Prostate gland (tissue), 2 donors: ENCODE data around the gene CALML3. TPM values are rescaled to one million over a fixed set of nuclear protein-coding genes. Genes with fewer than 3 reads are reported as not detected.

Source experiments
- DNase-seq: peaks from one replicate; pipeline ENCODE4 v3.0.0-alpha.2; 2019; ENCODE audit warnings: low spot score
- H3K27ac ChIP-seq, 2 donors: fragments of 200-600 bp; sonication (generic); 2 replicates each; pipeline ENCODE4 v1.5.1; 2017 to 2019
- H3K27me3 ChIP-seq: fragments of 200-600 bp; sonication (generic); replicated peaks from 2 replicates; pipeline ENCODE4 v1.5.1; 2019; ENCODE audit not compliant: insufficient read depth
- H3K36me3 ChIP-seq, 2 donors: fragments of 200-600 bp; sonication (generic); 1 replicate in 1 of 2; 2 replicates in 1 of 2; pipeline versions ENCODE4 v1.5.1 to v1.8.1; 2017 to 2019
- H3K4me1 ChIP-seq: fragments of 200-600 bp; sonication (generic); replicated peaks from 2 replicates; pipeline ENCODE4 v1.5.1; 2019
- H3K4me3 ChIP-seq, 2 donors: fragments of 200-600 bp; sonication (generic); 2 replicates each; pipeline ENCODE4 v1.5.1; 2017 to 2019
- H3K9me3 ChIP-seq: fragments of 200-600 bp; sonication (generic); 2 replicates; pipeline ENCODE4 v1.5.1; 2017
- POLR2A ChIP-seq: fragments of 450-650 bp; IDR thresholded peaks from one replicate; pipeline ENCODE4 v1.6.1; 2016; ENCODE audit warnings: antibody characterized with exemption, mild to moderate bottlenecking
- POLR2AphosphoS5 ChIP-seq: sonication (generic); formaldehyde crosslinking; IDR thresholded peaks from one replicate; pipeline ENCODE4 v1.6.1; 2017; ENCODE audit warnings: antibody characterized with exemption
- WGBS: methylation state at CpG from one replicate; pipeline ENCODE4 v1.1.5; 2018; 5-methylcytosine and 5-hydroxymethylcytosine counted together
- intact Hi-C: fragments of 100-400 bp; cut with DNase I; formaldehyde crosslinking; loops from one replicate; pipeline ENCODE4 v1.14.2; 2022
- total RNA-seq, 2 donors: library from RNA; depleted of rRNA; stranded (reverse); fragments of >200 nt; gene quantifications; one replicate each; pipeline ENCODE4 v1.1.0, GENCODE V29; 2016
- TF ChIP-seq, protein P1 (sequence below), 4 experiments: fragments of 200-600 bp in 2 of 4; fragments of 450-650 bp in 2 of 4; sonication (generic) in 2 of 4; IDR thresholded peaks; 1 replicate in 3 of 4; 2 replicates in 1 of 4; pipeline ENCODE4 v1.5.1; 2016 to 2019; ENCODE audit warnings: antibody characterized with exemption in 4 of 4, mild to moderate bottlenecking in 2 of 4, moderate library complexity in 2 of 4

The CALML3 gene
- total RNA-seq, 2 donors from 2014 or later: 1.6 to 8.0 TPM

DNA sequence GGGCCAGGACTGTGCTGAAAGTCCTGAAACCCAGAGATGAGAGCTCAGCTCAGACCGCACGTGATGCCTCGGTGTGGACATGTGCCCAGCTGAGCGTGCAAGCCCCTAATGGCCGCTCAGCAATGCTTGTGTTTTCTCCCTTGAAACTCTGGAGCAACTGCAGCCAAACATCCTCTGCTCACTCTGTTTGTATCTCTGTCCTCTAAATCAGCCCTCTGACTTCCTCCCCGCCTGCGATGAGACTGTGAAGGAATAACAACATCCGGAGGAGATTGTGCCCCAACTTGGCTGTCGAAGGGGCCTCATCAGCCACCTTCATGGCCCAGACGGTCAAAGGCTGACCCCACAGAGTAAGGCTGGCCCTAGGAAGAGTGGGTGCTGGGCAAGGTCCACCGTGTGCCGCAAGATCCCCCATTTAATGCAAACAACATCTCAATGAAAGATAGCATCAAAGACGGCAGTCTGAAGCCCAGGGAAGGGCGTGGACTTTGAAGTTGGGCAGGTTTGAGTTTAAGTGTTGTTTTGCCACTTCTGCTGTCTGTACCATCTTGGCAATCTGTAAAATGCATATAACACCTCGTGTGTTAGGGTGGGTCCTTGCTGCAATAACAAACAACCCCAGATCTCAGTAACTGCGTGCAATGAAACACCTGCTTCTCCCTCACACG, 39.9 kb downstream of the CALML3 start:
- Histone ChIP-seq H3K4me3 (no peak overlapping the region), H3K9me3 (no peaks in the 10 kb centered on the region), H3K27me3 (no peaks in the 10 kb centered on the region), H3K36me3 (no peaks in the 10 kb centered on the region), H3K4me1 (no peaks in the 10 kb centered on the region), H3K27ac (no peak overlapping the region)
- no peak for DNase-seq
- intact Hi-C loops: no loop called here
- WGBS: 81% methylated on average over 17 of the region's 17 CpGs
- no peak for TF ChIP-seq POLR2AphosphoS5
- TF ChIP-seq, protein P1, sequence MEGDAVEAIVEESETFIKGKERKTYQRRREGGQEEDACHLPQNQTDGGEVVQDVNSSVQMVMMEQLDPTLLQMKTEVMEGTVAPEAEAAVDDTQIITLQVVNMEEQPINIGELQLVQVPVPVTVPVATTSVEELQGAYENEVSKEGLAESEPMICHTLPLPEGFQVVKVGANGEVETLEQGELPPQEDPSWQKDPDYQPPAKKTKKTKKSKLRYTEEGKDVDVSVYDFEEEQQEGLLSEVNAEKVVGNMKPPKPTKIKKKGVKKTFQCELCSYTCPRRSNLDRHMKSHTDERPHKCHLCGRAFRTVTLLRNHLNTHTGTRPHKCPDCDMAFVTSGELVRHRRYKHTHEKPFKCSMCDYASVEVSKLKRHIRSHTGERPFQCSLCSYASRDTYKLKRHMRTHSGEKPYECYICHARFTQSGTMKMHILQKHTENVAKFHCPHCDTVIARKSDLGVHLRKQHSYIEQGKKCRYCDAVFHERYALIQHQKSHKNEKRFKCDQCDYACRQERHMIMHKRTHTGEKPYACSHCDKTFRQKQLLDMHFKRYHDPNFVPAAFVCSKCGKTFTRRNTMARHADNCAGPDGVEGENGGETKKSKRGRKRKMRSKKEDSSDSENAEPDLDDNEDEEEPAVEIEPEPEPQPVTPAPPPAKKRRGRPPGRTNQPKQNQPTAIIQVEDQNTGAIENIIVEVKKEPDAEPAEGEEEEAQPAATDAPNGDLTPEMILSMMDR (IDR thresholded peaks at IDR 0.05): no peak
- TF ChIP-seq POLR2A: no peak

DNA sequence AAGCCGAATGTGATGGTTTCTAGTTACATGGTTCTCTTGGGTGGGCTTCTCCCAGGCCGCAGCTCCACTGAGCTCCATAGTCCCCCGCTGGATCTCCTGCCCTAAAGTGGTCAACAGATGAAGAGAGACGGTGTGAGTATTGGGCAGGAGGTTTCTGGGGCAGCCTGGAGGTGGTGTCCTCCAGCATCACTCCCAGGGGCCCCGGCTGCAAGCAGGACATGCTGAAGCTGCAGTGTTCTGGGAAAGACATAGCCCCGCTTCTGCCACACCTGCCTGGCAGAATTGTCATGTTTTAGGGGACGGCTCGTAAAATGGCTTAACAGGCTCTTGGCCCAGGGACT, 40.4 kb downstream of the CALML3 start:
- no peak overlapping the region for H3K4me3 ChIP-seq
- DNase-seq: no peak
- WGBS: 76% methylated on average over 8 of the region's 8 CpGs
- H3K27me3 ChIP-seq: no peaks in the 10 kb centered on the region
- no peak for TF ChIP-seq POLR2A
- intact Hi-C loops: no loop called here
- no peaks in the 10 kb centered on the region for H3K36me3 ChIP-seq
- no peaks in the 10 kb centered on the region for H3K9me3 ChIP-seq
- H3K27ac ChIP-seq: no peak overlapping the region
- no peaks in the 10 kb centered on the region for H3K4me1 ChIP-seq

DNA sequence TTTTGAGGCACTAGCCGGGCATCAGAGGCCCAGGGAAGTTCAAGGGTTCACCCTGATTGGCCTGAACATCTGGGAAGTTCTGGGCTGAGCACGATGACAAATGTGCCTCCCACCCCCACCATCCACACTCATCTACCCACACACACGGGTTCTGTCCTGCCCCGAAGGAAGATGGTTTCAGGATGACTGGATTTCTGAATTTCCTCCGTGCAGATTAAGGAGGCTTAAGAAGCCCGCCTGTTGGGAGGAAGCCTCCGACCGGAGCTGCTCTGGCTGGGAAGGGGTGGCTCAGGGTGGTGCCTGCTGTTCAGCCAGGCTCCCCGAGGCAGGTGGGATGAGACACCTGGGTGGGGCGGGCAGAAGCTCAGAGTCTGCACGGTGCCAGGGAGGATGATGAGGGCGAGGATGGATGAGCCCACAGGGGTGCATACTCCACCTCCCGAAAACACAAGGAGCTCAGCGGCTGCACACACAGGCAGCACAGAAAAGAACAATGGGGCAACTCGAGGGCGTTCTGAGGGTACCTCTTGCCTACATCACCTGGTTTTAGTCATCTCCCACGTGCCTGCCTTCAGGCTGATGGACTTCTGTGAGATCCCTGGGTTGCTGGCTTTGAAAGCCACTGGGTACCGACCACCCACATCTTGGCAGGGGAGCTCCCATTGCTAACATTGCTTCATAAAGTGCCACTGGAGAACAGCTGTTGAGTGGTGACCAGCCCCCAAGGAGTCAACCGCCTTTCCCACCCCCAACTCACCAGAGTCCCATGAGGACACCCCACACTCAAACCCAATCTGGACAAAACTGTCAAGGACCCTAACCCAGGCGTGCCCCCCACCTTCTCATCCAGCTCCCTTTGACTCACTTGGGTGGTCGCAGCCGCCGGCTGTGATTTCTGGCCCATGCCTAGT, 41.2 kb downstream of the CALML3 start:
- no peak for DNase-seq
- intact Hi-C loops: no loop called here
- Histone ChIP-seq H3K9me3 (no peaks in the 10 kb centered on the region), H3K27ac (no peak overlapping the region), H3K4me1 (no peaks in the 10 kb centered on the region), H3K27me3 (no peaks in the 10 kb centered on the region), H3K4me3 (no peak overlapping the region), H3K36me3 (no peaks in the 10 kb centered on the region)
- WGBS: 79% methylated on average over 23 of the region's 23 CpGs
- TF ChIP-seq POLR2A (no peak), POLR2AphosphoS5 (no peak)
- TF ChIP-seq, protein P1 (IDR thresholded peaks at IDR 0.05): no peak

DNA sequence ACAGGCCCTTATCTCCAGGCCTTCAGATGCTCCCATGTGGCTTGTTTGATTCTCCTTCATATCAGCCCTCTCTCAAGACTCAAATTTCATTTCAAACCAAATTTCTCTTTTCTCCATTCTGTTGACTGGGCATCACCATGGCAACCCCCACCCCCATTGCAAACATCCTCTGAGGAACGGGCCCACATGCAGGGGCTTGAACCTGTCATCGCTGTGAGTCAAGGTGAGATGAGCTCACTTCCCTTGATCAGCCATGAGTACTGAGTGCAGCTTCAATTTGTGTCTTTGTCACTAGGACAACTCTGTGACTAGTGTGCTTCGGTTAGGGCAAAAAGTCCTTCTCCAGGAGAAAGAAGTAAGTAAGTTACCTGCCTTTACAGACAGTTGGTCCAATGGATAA, 41.9 kb downstream of the CALML3 start:
- Histone ChIP-seq H3K27ac (no peak overlapping the region), H3K4me1 (no peaks in the 10 kb centered on the region), H3K27me3 (no peaks in the 10 kb centered on the region), H3K9me3 (no peaks in the 10 kb centered on the region), H3K36me3 (no peaks in the 10 kb centered on the region), H3K4me3 (no peak overlapping the region)
- intact Hi-C loops: no loop called here
- 92% methylated on average over 3 of the region's 3 CpGs for WGBS
- TF ChIP-seq POLR2A (no peak), POLR2AphosphoS5 (no peak)
- TF ChIP-seq, protein P1 (IDR thresholded peaks at IDR 0.05): no peak
- DNase-seq: no peak

DNA sequence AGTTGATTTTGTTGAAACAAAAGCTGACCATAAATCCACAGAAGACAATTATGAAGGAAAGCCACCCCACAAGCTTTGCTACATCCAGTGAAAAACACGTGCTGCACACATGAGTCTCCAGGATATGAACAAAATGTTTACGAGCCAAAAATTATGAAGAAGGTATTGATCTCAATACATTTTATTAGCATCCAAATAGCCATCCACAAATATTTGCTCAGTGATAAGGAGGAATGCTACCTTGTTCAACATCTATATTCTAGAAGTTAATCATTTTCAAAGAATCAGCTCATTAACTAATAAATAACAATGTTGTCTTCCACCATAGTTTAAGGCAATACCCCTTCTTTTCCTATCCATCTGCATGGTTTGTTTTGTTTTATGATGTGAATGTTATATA, 42.7 kb downstream of the CALML3 start:
- no peak overlapping the region for H3K27ac ChIP-seq
- H3K4me1 ChIP-seq: peaks cover 2% of the 10 kb centered on the region
- no peaks in the 10 kb centered on the region for H3K27me3 ChIP-seq
- no peak for TF ChIP-seq POLR2AphosphoS5
- TF ChIP-seq, protein P1 (IDR thresholded peaks at IDR 0.05): no peak
- TF ChIP-seq POLR2A: no peak
- no peaks in the 10 kb centered on the region for H3K36me3 ChIP-seq
- H3K4me3 ChIP-seq: no peak overlapping the region
- no peaks in the 10 kb centered on the region for H3K9me3 ChIP-seq
- intact Hi-C loops: no loop called here
- no peak for DNase-seq
- WGBS: 80% methylated on average over 2 of the region's 2 CpGs
